DMS53 (cell line): ENCODE data around the gene PPDPF.

Source experiments
- DNase-seq: peaks from one replicate; lab custom pipeline; 2025; lab: John Stamatoyannopoulos, UW

PPDPF gene

GRCh38 chr20:63487781-63488241 lies 32.8 kb upstream of the PPDPF start:
- DNase-seq = no peak

GRCh38 chr20:63488315-63489251 lies 32.0 kb upstream of the PPDPF start:
- DNase-seq = no peak

GRCh38 chr20:63490416-63490815 lies 30.1 kb upstream of the PPDPF start:
- no peak for DNase-seq

GRCh38 chr20:63491078-63491477 lies 29.5 kb upstream of the PPDPF start:
- DNase-seq = no peak

- DNase-seq = no peak
Measured at GRCh38 chr20:63491635-63492230, 28.8 kb upstream of the PPDPF start.

- DNase-seq = no peak
Measured at GRCh38 chr20:63492518-63492917, 28.0 kb upstream of the PPDPF start.

- DNase-seq = no peak
Measured at GRCh38 chr20:63492982-63493381, 27.6 kb upstream of the PPDPF start.

GRCh38 chr20:63493563-63494020 lies 27.0 kb upstream of the PPDPF start:
- no peak for DNase-seq

GRCh38 chr20:63494084-63494419 lies 26.5 kb upstream of the PPDPF start:
- DNase-seq = no peak

GRCh38 chr20:63494420-63495166 lies 26.0 kb upstream of the PPDPF start:
- DNase-seq = no peak

GRCh38 chr20:63495167-63495720 lies 25.3 kb upstream of the PPDPF start:
- no peak for DNase-seq

GRCh38 chr20:63495741-63496595 lies 24.6 kb upstream of the PPDPF start:
- peak; percentile 72 for DNase-seq

GRCh38 chr20:63496596-63497120 lies 23.9 kb upstream of the PPDPF start:
- DNase-seq = no peak

- no peak for DNase-seq
Measured at GRCh38 chr20:63497138-63497945, 23.2 kb upstream of the PPDPF start.

- peak; percentile 59 for DNase-seq
Measured at GRCh38 chr20:63497946-63498935, 22.3 kb upstream of the PPDPF start.

- DNase-seq = peak; percentile 39
Measured at GRCh38 chr20:63498960-63499337, 21.6 kb upstream of the PPDPF start, which contains the start of gene EEF1A2. TSS of gene EEF1A2 (minus strand) at chr20:63499083. CDS start at chr20:63497763, 1,320 bp downstream.

GRCh38 chr20:63499338-63499969 lies 21.1 kb upstream of the PPDPF start:
- DNase-seq = no peak

- DNase-seq = no peak
Measured at GRCh38 chr20:63500151-63500901, 20.2 kb upstream of the PPDPF start.
